ENCODE results near the gene RIPK1. TPM values are rescaled to one million over a fixed set of nuclear protein-coding genes. Genes with fewer than 3 reads are reported as not detected.
"Not testable (repeated sequence)": the region's sequence is repeated elsewhere in the genome, so short reads cannot be mapped to it uniquely, and the experiment has no call there.

RIPK1 gene
- 30.5 and 35.4 TPM in 2 replicates for total RNA-seq

DNA sequence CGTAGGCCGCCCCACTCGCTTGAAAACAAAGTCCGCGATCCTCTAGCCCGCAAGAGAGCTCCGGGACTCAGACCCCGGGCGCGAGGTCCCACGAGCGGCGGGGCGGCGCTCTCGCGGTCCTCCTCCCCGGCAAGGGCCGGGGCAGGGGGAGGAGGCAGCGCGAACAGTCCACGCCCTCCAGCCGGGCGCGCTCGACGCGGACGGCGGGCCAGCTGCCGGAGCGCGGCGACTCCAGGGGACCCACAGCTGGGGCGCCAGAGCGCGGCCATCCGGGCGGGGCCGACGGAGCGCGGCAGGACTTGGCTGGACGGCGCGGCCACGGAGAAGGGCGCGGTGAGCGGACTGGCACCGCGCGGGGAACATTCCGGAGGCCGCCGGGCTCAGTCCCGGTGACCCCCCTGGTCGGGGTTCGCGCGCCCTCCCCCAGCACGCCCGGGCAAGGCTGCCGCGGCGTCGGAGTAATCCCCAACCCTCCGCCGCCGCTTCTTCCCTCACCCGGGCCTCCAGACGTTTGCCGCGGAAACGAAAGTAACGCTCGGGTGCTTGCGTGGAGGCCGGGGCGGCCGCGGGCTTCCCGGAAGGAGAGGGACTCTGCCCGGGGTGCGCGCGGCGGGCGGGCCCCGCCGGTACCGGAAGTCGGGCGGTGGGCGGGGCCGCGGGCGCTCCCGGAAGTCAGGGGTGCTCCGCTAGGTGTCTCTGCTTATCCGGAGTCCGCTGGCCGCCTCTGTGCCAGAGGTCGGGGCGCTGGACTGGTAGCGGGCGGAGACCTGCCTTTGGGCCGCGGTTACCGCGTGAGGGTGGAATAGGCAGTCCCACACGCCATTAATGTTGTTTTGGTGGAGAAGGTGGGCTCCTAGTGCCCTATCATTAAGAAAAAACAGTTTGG lies at the start of gene RIPK1:
Gene RIPK1, plus strand, starts transcription at position 166 of the 886 bp plus-strand sequence. CDS start 8,330 bp downstream, outside the sequence.
- DNase-seq: peak; percentile 87

- no peak for DNase-seq
Measured at GRCh38 chr6:3019065-3019464, 49.2 kb upstream of the RIPK1 start.

DNA sequence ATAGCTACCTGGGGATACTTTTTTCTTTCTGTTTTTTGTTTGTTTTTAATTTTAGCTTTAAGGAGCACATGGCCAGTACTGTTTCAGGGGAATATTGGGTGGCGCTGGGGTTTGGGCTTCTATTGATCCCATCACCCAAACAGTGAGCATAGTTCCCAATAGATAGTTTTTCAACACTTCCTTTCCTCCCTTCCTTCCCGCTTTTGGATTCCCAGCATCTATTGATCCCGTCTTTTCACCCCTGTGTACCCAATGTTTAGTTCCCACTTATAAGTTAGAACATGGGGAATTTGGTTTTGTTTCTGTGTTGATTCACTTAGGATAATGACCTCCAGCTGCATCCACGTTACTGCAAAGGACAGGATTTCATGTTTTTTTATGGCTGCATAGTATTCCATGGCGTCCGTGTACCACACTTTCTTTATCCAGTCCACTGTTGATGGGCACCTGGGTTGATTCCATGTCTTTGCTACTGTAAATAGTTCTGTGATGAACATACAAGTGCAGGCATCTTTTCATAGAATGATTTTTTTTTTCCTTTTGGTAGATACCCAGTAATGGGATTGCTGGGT lies 48.5 kb upstream of the RIPK1 start:
- no peak for DNase-seq

GRCh38 chr6:3020976-3021598 lies 47.2 kb upstream of the RIPK1 start:
- DNase-seq: not testable (repeated sequence)

DNA sequence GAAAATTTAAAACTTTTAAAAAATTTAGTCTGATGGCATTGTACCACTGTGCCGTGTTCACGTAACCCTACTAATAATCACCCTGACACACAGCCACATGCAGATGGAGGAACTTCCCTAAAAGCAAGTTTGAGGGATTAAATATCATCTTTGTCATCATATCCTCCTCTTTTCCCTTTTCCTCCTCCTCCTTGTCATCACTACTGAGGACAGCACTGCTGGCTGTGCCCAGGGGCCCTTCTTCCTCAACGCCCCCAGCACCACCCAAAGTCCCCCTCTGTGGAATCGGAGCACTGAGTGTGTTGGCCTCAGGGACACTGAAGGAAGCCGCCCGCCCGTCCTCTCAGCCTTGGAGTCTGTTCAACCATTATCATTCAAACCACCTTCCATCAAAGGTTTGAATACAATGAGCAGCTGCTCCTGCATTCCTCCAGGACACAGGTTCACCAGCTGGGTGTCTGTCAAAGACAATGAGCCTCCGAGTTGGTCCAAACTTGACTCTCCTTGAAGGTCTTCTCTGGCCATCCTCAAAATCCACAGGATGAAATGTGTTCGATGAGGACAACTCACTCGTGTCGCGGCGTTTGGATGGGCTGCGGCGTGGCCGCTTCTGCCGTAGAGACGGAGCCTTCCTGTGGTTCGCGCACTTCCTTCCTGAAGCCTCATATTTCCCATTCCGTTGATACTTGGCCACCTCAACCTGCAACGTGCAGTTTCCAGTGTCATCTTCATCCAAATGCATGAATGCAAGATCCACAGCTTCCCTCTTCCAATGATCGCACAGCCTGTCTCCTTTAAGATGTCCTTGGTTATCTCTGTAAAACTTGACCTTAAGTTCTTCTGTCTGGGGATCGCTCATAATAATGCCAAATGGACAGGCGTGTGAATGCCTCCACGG lies 45.3 kb upstream of the RIPK1 start:
- peak; percentile 28 for DNase-seq

DNA sequence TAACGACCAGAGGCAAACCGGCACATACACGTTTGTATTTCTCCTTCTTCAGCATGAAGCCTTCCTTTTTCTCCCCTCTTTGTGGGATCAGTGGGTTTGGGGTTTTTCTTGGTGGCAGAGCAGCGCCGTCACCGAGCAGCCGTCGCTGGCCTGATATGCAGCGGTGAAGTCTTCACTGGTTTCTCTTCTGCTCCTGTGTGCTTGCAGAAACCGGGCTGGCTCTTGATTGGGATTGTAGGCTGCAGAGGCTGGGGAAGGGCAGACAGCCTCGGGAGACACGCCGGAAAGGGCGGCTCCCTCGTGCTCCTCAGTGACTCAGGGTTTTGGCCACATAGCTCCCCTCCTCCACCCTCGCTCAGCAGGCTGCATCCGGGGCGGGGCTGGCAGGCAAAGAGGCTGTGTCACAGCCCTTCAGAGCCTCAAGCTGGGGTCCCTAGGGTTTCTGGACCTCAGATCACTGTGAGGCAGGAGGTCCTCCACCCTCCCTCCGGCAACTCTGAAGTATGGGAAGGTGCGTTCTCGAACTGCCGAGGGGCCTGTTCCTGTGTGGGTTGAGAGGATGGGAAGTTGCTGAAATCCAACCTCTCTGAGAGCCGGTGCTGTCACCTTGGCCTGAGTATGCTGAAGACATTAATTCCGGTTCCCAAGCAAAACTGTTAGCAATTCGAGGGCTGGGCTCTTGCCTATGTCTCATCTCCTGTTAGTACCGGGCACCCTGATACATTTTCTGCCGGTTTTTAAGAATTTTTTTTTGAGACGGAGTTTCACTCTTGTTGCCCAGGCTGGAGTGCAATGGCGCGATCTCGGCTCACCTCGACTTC lies 44.4 kb upstream of the RIPK1 start:
- DNase-seq: peak; percentile 69

DNA sequence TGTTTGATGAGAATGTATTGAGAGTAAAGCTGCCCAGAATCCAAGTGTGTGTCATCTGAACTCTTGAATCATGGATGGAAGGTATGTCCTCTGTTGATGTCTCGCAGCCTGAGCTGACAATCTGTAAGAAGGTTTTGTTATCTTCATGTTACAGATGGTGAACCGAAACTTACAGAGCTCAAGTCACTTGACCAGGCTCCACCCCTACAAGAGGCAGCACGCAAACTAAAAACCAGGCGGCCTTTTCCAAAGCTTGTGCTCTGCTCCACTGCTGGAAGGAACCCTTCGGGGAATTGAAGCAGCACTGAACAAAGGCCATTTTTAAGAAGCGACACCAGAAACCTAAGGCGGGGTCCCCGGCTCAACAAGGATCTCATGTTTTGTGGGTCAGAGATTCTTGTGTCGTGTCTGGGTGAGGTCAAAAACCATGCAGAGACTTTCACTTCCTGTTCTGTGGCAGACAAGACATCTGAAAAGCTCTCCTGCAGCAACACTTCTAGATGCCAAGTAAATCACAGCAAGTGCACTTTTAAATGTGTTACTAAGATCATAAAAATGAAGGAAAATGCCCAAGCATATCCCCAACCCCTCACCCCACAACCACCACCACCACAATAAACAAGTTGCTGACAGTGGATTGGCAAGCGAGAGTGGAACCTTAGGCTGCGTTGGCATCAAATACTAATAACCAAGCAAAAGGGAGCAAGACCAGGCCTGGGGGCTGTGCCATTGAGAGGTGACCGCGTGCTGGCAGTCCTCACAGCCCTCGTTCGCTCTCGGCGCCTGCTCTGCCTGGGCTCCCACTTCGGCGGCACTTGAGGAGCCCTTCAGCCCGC lies 41.3 kb upstream of the RIPK1 start:
- DNase-seq: no peak

DNA sequence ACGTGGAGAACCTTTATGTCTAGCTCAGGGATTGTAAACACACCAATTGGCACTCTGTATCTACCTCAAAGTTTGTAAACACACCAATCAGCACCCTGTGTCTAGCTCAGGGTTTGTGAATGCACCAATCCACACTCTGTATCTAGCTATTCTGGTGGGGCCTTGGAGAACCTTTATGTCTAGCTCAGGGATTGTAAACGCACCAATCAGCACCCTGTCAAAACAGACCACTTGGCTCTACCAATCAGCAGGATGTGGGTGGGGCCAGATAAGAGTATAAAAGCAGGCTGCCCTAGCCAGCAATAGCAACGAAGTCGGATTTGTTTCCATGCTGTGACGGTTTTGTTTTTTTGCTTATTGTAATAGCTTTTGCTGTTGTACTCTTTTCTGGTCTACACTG lies 40.1 kb upstream of the RIPK1 start:
- DNase-seq: not testable (repeated sequence)

DNA sequence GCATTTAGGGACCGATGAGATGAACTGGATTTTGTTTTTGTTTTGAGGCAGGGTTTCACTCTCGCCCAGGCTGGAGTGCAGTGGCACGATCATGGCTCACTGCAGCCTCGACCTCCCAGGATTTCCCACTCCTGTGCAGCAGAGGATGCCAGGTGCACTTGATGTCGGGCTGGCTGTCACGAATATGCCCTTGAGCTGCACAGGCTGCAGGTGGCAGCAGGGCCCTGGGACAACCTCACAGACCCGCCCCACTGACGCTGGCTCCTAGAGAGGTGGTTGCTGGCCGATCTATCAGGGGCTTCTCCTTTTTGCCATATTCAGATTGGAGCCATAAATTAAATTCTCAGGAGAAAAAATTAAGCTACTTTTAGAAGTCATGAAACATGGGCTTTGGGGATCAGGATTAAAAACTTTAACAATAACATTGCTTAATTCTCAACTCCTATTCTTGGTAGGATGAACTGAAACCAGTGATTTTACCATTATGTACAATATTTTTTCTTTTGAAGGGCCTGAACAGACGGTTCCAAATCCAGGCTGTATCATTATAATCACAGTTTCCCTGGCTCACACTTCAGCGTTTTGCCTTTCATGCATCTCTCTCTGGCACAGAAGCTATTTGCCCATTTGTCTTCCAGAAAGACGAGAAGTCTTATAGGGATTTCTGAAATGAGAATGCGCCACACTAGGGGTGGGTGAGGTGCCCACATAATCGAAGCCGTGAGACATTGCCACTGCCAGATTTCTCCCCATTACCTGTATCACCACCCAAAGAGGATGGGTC lies 36.2 kb upstream of the RIPK1 start:
- DNase-seq: no peak

DNA sequence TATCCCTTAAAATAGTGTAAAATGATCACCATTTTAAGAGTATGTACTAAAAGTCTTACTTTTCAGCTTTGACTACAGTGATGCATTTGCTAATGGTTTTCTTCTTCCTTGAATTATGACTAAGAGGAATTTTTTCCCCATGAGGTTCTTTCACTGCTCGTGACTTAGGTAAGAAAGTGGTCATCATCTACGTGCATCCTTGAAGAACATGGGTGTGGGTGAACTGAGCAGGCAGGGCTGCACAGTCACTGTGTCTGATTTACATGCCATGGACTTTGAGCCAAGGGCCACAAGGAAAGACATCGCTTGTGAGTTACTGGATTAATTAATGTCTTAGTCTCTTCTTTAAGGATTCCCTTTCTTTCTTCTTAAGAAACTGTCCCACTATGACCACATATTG lies 35.3 kb upstream of the RIPK1 start:
- DNase-seq: no peak

DNA sequence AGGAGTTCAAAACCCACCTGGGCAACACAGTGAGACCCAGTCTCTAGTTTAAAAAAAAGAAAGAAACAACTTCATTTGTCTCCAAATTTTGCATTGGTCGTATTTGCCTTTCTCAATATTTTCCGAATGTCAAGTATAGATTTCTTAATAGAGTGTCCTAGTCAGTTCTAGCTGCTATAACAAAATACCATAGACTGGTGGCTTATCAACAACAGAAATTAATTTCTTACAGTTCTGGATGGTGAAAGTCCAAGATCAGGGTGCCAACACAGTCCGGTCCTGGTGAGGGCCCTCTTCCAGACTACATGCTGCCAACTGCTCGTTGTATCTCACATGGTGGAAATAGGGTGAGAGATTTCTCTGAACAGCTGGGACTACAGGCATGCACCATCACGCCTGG lies 34.6 kb upstream of the RIPK1 start:
- no peak for DNase-seq

- DNase-seq: no peak
Measured at GRCh38 chr6:3035397-3035796, 32.9 kb upstream of the RIPK1 start.

- no peak for DNase-seq
Measured at GRCh38 chr6:3036861-3037637, 31.2 kb upstream of the RIPK1 start.

- DNase-seq: peak; percentile 33
Measured at GRCh38 chr6:3037638-3038365, 30.5 kb upstream of the RIPK1 start.

- peak; percentile 51 for DNase-seq
Measured at GRCh38 chr6:3039384-3039783, 28.9 kb upstream of the RIPK1 start.

DNA sequence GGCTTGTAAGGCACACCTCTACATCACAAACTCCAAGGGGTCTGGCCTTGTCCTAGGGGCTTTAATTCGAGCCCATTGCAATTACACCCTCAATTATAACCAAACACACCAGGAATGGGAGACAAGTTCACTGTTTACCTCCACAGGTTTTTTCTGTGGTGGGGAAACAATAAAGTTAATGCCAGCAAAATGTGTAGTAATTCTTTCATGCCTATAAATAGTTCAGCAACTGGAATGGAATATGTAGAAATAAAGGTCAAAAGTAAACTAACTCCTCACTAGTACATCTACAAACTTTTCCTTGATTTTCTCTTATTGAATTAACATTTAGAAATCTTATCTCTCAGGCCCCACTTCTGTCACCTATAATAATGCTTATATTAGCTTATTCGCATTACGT lies 27.1 kb upstream of the RIPK1 start:
- DNase-seq: no peak

DNA sequence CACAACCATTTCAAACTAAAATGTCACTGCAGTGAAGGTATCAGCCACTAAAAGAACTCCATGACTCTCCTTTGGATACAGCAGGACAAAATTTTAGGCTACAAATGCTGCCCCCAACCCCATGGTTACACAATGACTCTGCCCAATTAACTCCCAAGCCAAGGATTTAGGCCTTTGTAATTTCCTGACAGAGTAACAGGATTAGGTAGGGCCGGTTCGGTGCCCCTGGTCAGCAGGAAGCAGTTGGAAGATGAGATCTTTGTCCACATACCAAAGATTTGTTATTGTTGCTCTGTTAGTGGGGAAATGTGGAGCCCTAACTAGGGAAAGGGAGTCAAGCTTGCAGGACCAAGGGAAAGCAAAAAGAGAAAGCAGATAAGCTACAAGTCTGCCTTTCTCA lies 26.7 kb upstream of the RIPK1 start:
- DNase-seq: peak; percentile 43

DNA sequence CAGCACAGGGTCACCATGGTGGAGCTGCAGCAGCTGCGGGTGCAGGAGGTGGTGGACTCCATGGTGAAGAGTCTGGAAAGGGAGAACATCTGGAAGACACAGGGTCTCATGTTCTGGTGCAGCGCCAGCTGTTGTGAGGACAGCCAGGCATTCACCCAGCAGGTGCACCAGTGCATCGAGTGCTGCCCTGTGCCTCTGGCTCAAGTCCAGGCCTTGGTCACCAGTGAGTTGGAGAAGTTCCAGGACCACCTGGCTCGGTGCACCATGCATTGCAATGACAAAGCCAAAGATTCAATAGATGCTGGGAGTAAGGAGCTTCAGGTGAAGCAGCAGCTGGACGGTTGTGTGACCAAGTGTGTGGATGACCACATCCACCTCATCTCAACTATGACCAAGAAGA lies 22.9 kb upstream of the RIPK1 start:
- DNase-seq: no peak
